ENCODE measurements around the gene CHST11.
A peak's percentile ranks its signal among the peaks of the same experiment; 100 is the strongest.

CHST11 gene

DNA sequence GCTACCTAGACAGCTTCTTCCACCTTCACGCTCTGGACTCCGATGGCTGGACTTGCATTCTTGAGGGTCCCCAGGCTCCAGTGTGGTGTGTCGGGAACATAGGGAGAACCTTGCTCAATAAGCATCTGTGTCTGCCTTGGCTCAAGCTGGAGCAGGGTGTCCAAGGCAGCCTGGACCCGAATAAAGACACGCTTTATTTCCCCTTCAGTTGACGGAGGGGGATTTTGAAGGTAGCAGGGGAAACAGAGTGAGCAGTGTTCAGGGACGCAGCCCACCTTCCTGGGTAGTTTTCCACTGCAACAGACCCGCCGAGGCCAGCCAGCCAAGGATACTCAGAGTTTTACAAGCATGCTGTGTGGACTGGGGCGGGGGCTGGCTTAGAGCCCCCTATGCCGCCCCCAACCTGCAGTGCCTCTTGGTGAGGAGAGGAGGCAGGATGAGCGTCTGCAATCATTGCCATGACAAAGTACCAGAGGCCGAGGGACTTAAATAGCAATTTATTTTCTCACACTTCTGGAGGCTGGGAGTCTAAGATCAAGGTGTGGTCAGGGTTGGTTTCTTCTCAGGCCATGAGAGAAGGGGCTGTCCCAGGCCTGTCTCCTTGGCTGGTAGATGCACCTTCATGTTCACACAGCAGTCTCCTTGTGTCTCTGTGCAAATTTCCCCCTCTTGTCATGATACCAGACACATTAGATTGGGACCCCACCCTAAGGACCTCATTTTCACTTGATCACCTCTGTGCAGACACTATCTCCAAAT lies 201.2 kb downstream of the CHST11 start:
- DNase-seq = no peak

DNA sequence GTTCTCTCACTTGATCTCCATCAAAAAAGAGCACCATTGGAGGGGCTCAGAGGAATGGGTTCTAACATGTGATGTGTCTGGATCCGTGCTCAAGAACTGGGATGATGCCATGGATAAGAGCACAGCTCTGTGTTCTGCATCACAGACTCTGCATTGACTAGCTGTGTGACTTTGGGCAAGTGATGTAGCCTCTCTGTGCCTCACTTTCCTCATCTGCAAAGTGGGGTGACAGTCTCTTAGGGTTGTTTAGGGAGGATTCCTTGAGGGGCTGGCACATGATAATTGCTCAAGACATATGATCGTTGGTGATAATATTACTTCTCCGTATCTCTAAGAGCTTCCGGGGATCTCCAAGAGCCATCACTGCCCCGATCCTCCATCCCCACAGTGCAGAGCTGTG lies 202.3 kb downstream of the CHST11 start:
- DNase-seq = no peak

DNA sequence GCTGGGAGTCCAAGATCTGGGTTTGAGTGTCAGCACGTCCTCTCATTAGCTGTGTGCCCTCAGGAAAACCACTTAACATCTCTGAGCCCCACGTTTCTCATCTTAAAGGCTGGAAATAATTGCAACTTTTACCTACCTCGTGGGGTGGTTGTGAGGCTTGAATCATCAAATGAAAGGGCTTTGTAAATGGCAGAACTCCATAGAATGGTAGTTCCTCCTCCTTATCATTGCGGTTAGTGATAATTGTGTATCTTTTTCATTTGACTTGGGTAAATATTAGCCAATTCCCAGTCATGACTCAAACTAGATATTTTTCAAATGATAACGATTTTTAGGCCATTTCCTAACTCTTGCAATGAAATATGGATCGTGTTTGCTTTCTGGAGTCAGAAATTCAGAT lies 205.5 kb downstream of the CHST11 start:
- no peak for DNase-seq

DNA sequence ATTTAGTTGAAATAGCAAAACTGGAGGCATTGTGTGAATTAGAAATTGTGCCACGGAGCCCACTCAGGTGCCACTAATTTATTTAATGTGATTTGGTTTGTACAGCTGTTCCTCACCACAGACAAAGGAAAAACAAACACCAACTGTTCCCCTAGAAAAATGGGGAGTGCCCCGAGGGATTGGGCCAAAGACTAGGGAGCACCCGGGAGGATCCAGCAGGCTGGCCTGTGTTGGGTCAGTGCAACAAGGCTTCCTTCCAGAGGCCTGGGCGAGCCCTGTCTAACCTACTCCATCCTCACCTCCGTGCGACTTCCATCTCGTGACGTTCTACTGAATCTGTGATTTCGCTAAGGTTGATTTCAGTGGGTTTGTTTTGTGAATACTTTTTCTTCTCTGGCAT lies 206.2 kb downstream of the CHST11 start:
- no peak for DNase-seq

DNA sequence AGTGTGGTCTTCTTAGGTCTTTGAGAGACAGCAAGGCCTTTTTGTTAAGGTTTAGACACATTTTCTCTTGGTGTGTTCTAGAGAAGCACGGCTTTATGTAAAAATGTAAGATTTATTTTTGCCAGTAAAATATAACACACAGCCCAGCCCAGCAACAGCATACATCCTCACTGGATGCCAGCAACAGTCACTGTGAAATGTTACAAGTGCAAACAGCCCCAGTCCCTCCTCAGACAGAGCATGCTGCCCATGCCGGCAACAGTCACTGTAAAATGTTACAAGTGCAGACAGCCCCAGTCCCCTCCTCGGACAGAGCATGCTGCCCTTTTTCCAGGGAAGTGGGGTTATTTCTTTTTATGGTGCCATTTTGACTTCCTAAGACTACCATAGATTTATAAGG lies 207.6 kb downstream of the CHST11 start:
- DNase-seq = no peak

DNA sequence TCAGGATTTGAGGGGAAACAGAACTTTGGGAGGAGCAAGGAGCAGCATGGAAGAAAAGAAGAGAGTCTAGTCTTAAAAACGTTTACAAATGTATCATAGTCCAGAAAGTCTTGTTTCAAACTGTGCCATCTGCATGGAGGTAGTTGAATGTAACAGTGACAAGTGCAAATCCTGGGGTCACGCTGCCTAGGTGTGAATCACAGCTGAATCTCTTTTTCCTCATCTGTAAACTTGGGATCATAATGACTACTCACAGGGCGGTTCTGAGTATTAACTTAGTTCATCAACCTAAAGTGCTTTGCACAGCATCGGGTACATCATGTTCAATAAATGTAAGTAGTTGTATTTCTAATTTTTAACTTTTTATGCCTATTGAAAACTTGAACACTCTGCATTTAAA lies 208.5 kb downstream of the CHST11 start:
- DNase-seq = no peak

DNA sequence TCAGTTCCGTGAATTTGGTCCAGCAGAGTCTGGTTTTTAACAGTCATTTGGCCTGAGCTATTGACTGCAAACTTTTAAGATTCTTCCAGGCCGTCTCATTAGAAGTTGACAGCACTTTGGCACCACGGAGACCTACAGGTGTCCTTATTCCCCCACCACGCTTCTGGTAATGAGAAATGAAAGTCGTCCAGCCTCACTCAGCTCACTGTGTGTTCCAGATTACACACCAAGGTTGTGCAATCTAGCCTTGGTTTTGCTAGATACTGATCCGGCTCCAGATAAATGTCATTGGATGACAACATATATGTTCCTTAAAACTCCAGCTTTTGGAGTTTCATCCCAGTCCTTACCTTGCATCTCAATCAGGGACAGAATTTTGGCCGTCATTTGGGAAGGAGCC lies 210.4 kb downstream of the CHST11 start:
- no peak for DNase-seq

DNA sequence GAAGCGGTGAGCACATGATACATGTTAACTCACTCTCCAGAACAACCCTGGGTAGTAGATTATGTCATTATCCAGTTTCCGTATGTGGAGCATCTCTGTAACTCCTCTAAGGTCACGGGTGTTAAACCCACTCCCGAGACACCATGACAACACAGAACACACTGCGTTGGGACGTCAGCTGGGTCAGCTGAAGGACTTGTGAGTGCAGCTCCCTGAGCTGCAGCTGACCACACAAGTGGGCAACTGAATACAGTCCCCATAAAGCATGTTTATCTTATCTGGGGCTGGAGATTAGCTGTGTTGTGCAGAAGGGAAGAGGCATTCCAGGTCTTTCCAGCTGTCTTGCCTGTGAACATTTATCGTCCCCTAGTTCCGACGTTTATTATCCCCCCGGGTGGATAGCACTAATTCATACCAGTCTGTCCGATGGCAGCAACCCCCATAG lies 211.5 kb downstream of the CHST11 start:
- DNase-seq = no peak

DNA sequence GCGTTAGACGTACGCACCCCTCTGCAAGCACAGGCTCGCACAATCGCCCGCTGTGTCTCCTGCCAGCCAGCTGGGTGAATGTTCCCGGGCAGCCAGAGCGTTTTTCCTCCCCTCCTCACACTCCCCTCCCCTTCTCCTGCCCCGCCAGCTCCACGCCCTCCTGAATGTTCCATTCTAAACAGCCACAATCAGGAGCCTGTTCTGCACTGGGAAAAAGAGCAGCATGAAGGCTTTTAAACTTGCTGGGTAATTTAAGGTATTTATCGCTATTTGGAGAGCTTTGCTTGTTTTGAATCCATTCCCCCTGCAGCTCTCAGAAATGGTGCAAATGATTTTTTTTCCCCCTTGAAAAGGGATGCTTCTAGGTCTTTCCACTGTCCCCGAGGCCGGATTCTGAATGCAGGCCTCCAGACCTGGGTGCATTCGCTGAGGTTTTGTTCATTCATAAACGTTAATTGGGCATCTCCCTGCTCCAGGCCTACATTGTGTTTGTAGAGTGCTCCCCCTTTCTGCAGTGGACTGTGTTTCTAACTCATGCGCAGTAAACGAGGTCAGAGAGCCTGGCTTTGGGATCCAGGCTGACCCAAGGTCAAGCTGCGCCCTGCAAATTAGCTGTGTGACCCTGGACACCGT lies 212.5 kb downstream of the CHST11 start:
- DNase-seq = no peak

DNA sequence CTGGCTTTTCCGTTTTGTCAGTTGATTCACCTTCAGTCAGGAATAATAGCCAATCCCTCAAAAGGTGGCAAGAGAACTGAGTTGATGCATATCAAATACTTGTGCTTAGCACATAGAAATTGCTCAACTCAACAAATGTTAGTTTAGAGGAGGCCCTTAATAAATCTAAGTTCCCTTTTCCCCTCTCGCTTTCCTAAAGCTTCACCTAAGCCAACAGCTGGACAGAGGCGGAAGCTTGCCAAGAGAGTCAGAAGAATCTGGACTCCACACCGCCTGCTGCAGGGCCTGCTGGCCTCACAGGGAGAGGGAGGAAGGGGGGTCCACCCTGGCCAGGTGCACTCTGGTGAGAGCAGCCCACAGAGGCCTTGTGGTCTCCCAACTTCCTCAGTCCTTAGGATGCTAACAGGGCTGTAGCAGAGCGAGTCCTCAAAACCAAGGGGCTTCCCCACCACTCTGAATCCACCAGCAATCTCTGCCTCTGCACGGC lies 213.1 kb downstream of the CHST11 start:
- DNase-seq = peak; percentile 29 to 50

DNA sequence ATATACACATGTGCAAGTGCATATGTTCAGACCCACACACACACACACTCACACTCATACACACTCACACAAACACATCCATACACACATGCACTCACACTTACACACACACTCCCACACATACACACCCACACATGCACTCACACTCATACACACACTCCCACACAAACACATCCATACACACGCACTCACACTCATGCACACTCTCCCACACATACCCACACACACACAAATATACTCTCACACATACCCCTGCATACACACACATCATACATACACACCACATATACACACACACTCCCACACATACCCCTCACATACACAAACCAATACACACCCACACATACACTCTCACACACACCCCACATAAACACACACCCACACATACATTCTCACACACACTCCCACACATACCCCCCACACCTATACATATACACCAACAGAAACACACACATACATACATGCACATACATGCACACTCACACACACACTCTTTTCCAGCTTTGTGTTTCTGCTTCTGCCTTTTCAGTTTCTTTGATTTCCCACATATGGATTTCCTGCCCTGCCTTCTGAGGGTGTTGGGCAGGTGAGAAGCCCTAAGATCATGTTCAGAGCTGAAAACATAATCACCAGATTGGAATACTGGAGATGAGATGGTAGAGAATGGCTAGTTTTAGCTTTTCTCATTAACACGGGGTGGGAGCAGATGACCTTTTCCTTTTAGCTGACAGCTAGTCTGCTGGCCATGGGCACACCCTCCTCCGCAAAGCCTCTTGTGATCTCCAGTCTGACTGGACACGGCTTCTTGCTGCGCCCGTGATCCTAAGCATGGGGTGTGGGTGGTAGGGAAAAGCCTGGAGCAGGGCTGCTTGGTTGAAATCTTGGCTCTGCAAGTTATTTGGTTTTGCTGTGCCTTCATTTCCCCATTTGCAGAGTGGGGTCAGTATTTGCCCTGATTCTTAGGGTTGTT lies 214.0 kb downstream of the CHST11 start:
- no peak for DNase-seq

DNA sequence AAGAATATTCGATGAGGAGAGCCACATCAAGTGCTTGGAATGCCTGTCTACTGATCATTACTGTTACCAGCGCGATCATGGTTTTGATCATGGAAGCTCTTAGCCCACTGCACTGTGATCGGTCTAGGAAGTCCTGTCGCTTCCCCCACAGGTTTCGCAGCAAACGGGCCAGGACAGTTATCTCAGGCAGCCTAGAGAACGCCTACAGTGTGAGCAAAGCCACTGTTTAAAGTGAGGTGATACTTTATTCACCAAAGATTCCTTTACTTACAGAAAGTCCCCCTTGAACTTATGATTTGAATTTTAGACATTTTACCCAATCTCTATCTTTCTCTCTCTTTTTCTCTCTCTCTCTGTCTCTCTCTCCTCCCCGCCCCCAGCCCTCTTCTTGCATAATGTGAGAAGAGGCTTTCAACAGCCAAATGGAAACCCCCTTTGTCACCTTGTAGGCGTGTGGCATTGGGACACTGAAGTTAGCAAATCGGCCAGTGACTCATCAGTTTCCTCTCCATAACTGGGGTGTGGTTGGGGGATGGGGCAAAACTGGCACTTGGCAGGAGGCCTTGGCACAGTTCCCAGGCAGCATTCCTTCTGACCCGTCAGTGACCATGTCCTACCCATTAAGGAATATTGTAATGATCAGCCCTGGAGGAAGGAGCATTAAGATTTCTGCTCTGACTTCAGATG lies 214.8 kb downstream of the CHST11 start:
- DNase-seq = peak; percentile 69 to 74

DNA sequence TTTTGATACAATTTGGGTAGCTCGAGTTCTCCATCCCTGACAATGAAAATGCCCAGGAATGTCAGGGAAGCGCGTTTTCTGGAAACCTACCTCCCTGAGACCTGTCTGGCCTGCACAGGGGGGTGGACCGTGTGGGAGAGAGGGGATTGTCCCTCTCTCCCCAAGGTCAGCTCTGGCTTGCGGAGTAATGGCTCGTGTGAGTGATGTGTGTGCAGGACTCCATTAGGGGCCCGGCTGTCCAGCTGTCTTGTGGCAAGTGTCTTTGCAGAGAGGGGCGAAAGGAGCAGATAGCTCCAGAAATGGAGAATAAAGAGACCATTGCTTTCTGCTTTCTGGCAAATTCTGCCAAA lies 215.3 kb downstream of the CHST11 start:
- no peak for DNase-seq

DNA sequence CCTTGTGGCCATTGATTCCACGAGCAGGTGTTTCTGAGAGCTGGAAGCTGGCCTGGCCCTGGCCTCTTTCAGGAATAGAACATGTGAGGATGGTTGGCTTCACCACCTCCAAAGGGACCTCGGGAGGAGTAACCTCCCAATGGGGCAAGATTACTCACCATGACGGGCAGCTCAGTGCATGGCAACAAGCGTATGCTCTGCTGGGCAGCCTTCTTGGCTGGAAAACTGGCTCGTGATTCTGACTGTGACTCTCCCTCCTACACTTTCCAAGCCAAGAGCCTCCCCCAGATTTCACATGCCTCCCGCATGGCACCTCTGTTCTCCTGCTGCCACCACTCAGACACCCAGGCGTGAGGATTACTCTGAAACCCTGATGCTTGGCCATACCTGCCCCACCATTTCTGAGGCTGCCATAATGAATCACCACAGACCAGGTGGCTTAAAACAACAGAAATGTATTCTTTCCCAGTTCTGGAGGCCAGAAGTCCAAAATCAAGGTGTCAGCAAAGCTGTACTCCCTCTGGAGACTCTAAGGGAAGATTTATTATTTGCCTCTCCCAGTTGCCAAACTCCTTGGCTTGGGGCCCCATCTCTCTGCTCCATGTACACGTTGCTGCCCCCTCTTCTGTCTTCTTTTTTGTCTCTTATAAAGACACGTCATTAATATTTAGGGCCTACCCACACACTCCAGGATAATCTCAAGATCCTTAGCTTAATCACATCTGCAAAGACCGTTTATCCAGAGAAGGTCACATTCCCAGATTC lies 215.9 kb downstream of the CHST11 start:
- DNase-seq = no peak

DNA sequence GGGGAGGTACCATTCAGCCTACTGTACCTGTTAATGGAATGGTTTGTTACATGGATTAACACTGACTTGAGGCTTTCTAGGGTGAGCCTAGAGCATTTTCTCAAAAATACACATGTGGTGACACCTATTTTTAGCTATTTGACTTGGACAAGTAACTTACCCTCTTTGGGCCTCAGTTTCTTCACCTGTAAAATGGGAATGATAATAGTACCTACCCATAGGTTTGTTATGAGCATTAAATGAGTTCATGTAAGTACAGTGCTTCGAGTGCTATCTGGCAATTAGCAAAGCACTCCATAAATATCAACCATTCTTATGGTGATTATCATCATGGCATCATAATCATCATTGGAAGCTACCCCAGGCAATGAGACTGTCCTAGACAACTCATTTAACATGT lies 216.5 kb downstream of the CHST11 start:
- no peak for DNase-seq

DNA sequence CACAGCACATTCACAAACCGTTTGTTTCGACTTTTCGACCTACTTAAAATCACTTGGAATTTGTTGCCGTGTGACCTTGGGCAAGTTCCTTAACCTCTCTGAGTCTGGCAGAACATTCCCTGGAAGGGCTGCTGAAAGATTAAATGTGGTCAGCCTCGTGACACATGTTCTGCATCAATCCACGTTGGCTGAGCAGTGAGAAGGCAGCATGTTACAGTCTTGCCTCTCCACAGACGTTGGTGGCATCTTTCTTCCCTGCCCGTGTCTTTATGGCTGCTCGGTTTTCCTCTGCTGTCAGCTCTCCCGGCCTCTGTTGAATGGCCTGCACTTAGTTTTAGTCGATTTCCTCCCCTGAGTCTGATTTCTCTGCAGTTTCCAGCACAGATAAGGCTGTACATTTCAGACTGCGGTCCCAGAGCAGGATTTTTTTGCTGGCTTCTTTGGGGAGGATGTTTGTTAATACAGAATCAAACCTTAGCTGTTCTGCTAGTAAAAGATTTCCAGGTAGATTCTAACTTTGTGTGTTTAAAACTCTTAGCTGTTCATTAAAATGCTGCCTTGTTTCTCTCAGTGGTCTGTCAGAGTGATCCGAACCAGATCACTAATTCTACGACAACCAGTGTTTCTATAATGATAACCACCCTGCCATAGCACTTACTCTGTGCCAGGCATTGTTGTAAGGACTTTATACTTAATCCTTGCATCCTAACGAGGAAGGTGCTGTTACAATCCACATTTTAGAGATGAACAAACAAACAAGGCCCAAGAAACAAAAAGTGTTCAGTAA lies 217.1 kb downstream of the CHST11 start:
- no peak for DNase-seq

DNA sequence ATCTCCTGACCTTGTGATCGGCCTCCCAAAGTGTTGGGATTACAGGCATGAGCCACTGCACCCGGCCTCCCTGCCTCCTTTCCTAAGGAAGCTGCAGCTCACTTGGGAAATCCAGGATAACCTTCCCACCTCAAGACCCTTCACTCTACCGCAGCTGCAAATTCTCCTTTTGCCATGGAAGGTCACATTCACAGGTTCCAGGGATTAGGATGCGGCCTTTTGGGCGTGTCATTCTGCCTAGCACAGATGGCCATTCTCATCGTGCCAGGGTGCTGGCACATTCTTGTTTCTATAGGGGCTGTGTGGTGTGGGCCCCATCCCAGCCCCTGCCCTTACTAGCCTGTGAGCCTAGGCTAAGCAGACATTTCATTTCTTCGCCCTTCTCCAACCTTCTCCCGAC lies 219.9 kb downstream of the CHST11 start:
- no peak for DNase-seq

DNA sequence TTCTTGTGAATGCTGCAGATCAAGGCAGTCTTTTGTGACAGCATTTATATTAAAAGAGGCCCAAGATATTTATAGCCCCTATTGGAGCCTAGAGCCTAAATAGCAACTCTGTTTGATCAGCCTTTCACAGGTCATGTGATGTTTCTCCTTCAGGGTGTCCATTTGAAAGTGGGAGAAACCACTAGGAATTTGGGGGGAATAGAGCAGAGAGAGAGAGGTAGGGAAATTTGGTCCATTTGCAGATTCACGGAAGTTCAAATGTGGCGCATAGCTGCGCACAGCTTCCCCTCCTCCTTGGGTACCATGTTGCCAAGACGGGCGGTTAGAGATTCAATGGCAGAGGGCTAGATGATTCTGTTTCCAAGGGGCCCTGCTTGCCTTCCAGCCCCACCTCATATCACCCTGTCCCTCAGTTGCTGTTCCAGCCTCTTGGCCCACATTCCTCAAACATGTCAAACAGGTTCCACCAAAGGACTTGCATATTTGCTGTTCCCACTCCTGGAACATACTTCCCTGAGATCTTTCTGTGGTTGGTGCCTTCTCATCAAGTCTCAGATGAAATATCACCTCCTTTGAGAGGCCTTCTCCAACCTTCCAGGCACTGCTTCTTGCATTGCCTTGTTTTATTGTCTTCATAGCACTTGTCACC lies 220.8 kb downstream of the CHST11 start:
- DNase-seq = no peak

DNA sequence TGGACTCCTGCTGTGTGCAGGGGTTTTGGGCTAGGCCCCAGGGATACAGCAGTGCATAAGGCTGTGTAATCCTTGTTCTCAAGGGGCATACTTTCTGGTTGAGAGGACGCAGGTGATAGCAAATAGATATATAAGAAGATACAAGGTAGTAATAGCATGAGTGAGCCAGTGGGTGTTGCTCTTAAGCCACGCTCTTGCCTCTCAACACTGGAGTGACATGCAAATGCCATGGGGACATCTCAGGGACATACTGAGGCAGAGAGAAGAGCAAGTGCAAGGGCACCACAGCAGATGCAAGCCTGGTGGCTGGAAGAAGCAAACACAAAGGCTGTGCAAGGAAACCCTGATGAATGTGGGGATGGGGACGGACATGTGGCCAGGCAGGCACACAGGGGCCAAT lies 223.3 kb downstream of the CHST11 start:
- peak in 1 of 2 donors; percentile 29 for DNase-seq

DNA sequence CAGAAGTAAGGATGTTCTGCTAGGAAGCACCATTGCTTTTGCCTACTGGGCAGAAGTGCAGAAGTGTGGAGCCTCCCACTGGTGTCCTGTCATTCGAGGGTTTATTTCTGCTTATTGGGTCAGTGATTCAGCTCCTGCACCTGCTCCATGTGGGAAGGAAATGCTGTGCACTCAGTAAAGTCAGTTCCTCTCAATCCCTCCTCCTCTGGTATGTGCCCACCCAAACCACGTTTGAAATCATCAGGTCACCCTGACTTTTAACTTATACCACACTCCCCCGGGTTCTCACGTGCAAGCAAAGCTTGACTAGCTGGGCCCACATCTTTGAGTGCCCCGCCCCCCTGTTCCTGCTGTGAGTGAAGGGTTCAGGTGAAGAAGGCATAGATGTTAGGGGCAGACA lies 223.7 kb downstream of the CHST11 start:
- DNase-seq = peak in 1 of 2 donors; percentile 47
